Hepatocyte (in vitro differentiated cells): ENCODE data around the gene PITPNB.

Source experiments
- EZH2phosphoT487 ChIP-seq: fragments of 200-600 bp; sonication (generic); IDR thresholded peaks from one replicate; pipeline ENCODE4 v1.6.1; 2018; ENCODE audit warnings: antibody characterized with exemption, mild to moderate bottlenecking, low read depth, moderate library complexity; ENCODE audit not compliant: unreplicated experiment, severe bottlenecking
- TF ChIP-seq, protein P1 (sequence below): fragments of 200-600 bp; sonication (generic); IDR thresholded peaks from 2 replicates; pipeline ENCODE4 v1.5.1; 2016; ENCODE audit warnings: antibody characterized with exemption, mild to moderate bottlenecking; ENCODE audit not compliant: poor library complexity

DNA sequence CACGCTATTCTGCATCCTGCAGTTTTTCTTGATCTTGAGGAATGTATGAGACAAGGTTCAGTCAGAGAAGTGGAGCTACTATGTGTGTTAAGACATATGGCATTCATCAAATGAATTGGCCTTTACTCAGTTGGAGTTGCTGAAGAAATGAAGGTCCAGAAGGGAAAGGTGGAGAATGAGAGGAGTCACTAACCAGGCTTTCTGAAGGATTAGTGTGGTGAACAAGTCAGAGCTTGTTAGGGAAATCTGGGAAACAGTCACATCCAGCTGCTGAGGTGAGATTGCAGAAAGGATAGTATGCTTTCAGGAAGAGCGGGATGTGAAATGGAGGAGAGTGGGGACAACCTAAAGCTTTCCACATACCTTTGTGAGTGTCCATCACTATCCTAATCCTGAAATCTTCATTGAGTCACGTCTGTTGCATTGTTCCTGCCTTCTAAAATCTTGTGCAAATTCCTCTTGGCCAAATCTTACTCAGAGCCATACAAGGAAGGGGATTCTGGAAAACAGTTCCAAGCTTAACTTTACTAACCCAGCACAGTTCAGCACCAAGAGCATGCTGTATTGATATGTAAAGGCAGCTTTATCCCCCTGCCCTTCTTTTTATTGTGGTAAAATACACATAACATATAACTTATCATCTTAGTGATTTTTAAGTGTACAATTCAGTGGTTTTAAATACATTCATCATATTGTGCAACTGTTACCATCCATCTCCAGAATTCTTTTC, 11.4 kb upstream of the PITPNB start:
- TF ChIP-seq, protein P1, sequence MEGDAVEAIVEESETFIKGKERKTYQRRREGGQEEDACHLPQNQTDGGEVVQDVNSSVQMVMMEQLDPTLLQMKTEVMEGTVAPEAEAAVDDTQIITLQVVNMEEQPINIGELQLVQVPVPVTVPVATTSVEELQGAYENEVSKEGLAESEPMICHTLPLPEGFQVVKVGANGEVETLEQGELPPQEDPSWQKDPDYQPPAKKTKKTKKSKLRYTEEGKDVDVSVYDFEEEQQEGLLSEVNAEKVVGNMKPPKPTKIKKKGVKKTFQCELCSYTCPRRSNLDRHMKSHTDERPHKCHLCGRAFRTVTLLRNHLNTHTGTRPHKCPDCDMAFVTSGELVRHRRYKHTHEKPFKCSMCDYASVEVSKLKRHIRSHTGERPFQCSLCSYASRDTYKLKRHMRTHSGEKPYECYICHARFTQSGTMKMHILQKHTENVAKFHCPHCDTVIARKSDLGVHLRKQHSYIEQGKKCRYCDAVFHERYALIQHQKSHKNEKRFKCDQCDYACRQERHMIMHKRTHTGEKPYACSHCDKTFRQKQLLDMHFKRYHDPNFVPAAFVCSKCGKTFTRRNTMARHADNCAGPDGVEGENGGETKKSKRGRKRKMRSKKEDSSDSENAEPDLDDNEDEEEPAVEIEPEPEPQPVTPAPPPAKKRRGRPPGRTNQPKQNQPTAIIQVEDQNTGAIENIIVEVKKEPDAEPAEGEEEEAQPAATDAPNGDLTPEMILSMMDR: no peak
- no peak for TF ChIP-seq EZH2phosphoT487
